SU-DHL-6 (cell line): ENCODE results near the gene ADD3.

Source experiments
- H2AFZ ChIP-seq: fragments of 200-600 bp; sonication (generic); 2 replicates; pipeline ENCODE4 v1.6.1; 2014; ENCODE audit warnings: low read depth, mild to moderate bottlenecking, moderate library complexity, mixed read lengths, antibody characterized with exemption, low read length; ENCODE audit not compliant: severe bottlenecking
- H3F3A ChIP-seq: fragments of 200-600 bp; shearing (Covaris generic); 2 replicates; pipeline ENCODE4 v1.6.0; 2016; ENCODE audit warnings: antibody characterized with exemption, mild to moderate bottlenecking; ENCODE audit not compliant: insufficient read depth
- H3K27ac ChIP-seq: fragments of 200-600 bp; sonication (generic); 2 replicates; pipeline ENCODE4 v1.5.1; 2016; ENCODE audit warnings: low read depth, mild to moderate bottlenecking, low read length, moderate library complexity, mixed read lengths
- H3K27me3 ChIP-seq: fragments of 200-600 bp; sonication (generic), shearing (Covaris generic); 2 replicates; pipeline ENCODE4 v1.6.0; 2014; ENCODE audit warnings: mild to moderate bottlenecking, low read length
- H3K36me3 ChIP-seq: fragments of 200-600 bp; sonication (generic); 2 replicates; pipeline ENCODE4 v1.6.1; 2014; ENCODE audit warnings: mild to moderate bottlenecking, low read length, mixed read lengths
- H3K4me2 ChIP-seq: fragments of 300-600, 200-600 bp; shearing (Covaris generic), sonication (generic); 2 replicates; pipeline ENCODE4 v1.6.0; 2014; ENCODE audit warnings: low read length, low read depth, mild to moderate bottlenecking; ENCODE audit not compliant: poor library complexity, severe bottlenecking
- H3K4me3 ChIP-seq: fragments of 200-600 bp; sonication (generic); 2 replicates; pipeline ENCODE4 v1.5.1; 2014; ENCODE audit warnings: antibody characterized with exemption, low read length, mild to moderate bottlenecking, mixed read lengths; ENCODE audit not compliant: insufficient read depth, poor library complexity, severe bottlenecking
- H3K79me2 ChIP-seq: fragments of 200-600 bp; sonication (generic); 2 replicates; pipeline ENCODE4 v1.6.1; 2014; ENCODE audit warnings: mild to moderate bottlenecking, low read length, moderate library complexity; ENCODE audit not compliant: insufficient read depth
- H3K9ac ChIP-seq: fragments of 200-600 bp; sonication (generic); 2 replicates; pipeline ENCODE4 v1.7.0; 2014; ENCODE audit warnings: mild to moderate bottlenecking, low read length
- H3K9me2 ChIP-seq: fragments of 200-600 bp; sonication (generic); replicated peaks from 2 replicates; pipeline ENCODE4 v1.6.1; 2014; ENCODE audit warnings: low read length; ENCODE audit not compliant: insufficient read depth
- H3K9me3 ChIP-seq: fragments of 200-600 bp; sonication (generic); 2 replicates; pipeline ENCODE4 v1.6.1; 2014; ENCODE audit warnings: low read length, mixed read lengths; ENCODE audit not compliant: insufficient read depth
- H4K20me1 ChIP-seq: fragments of 200-600 bp; sonication (generic); 2 replicates; pipeline ENCODE4 v1.6.1; 2014; ENCODE audit warnings: low read depth, mild to moderate bottlenecking, antibody characterized with exemption, low read length, moderate library complexity, mixed read lengths
- CTCF ChIP-seq: fragments of 200-600 bp; sonication (generic); IDR thresholded peaks from one replicate; pipeline ENCODE4 v1.5.1; 2017; ENCODE audit warnings: antibody characterized with exemption, mild to moderate bottlenecking, low read length, moderate library complexity; ENCODE audit not compliant: insufficient read depth, poor library complexity, severe bottlenecking
- EZH2phosphoT487 ChIP-seq: fragments of 200-600 bp; sonication (generic), shearing (Covaris generic); conservative IDR thresholded peaks from 2 replicates; pipeline ENCODE4 v1.6.1; 2018; ENCODE audit warnings: mild to moderate bottlenecking, antibody characterized with exemption, low read length, moderate library complexity, mixed read lengths

Gene ADD3

GRCh38 chr10:110083884-110084283 lies 76.1 kb downstream of the ADD3 start:
- H3K36me3 ChIP-seq: no peaks in the 10 kb centered on the region
- no peak overlapping the region for H3K4me3 ChIP-seq
- no peaks in the 10 kb centered on the region for H3K27me3 ChIP-seq
- peak overlapping the region; percentile 26 for H3K27ac ChIP-seq
- peaks cover 89% of the 10 kb centered on the region for H3K79me2 ChIP-seq
- TF ChIP-seq CTCF (no peak), EZH2phosphoT487 (no peak)
- no peak overlapping the region for H2AFZ ChIP-seq
- H3K9me2 ChIP-seq: no peaks in the 10 kb centered on the region
- H3F3A ChIP-seq: peaks cover 9% of the 10 kb centered on the region; the same call in 1 of the 2 replicates
- H3K4me2 ChIP-seq: no peak overlapping the region
- H3K9me3 ChIP-seq: no peaks in the 10 kb centered on the region
- peaks cover 4% of the 10 kb centered on the region; the same call in 1 of the 2 replicates for H4K20me1 ChIP-seq
- no peak overlapping the region for H3K9ac ChIP-seq

GRCh38 chr10:110087682-110088081 lies 79.9 kb downstream of the ADD3 start:
- no peaks in the 10 kb centered on the region for H3K9me2 ChIP-seq
- H3F3A ChIP-seq: peaks cover 9% of the 10 kb centered on the region; the same call in 1 of the 2 replicates
- H2AFZ ChIP-seq: no peak overlapping the region
- H3K4me2 ChIP-seq: no peak overlapping the region
- no peaks in the 10 kb centered on the region for H3K9me3 ChIP-seq
- no peak overlapping the region for H3K9ac ChIP-seq
- peaks cover 77% of the 10 kb centered on the region for H3K79me2 ChIP-seq
- H3K27ac ChIP-seq: no peak overlapping the region
- peaks cover 5% of the 10 kb centered on the region; the same call in 1 of the 2 replicates for H4K20me1 ChIP-seq
- TF ChIP-seq EZH2phosphoT487 (no peak), CTCF (no peak)
- no peaks in the 10 kb centered on the region for H3K27me3 ChIP-seq
- no peaks in the 10 kb centered on the region for H3K36me3 ChIP-seq
- H3K4me3 ChIP-seq: no peak overlapping the region

GRCh38 chr10:110088367-110089104 lies 80.8 kb downstream of the ADD3 start:
- Histone ChIP-seq H3K9me3 (no peaks in the 10 kb centered on the region), H3K27me3 (no peaks in the 10 kb centered on the region), H3K9ac (no peak overlapping the region), H2AFZ (no peak overlapping the region), H4K20me1 (peaks cover 5% of the 10 kb centered on the region; the same call in 1 of the 2 replicates), H3K4me3 (no peak overlapping the region), H3K9me2 (no peaks in the 10 kb centered on the region), H3K79me2 (peaks cover 77% of the 10 kb centered on the region), H3F3A (peaks cover 9% of the 10 kb centered on the region; the same call in 1 of the 2 replicates), H3K27ac (no peak overlapping the region), H3K36me3 (no peaks in the 10 kb centered on the region), H3K4me2 (no peak overlapping the region)
- TF ChIP-seq EZH2phosphoT487 (no peak), CTCF (no peak)
